WI38 (cell line): ENCODE results near the gene SEC61B.

ENCODE experiments used
- H3K4me3 ChIP-seq: 2 replicates; pipeline ENCODE4 v1.5.1; 2011; ENCODE audit warnings: low read depth, mild to moderate bottlenecking, control low read depth, low read length
- TF ChIP-seq, protein P1 (sequence below): IDR thresholded peaks from 2 replicates; pipeline ENCODE4 v1.5.1; 2012; ENCODE audit warnings: low read depth, mild to moderate bottlenecking, control low read depth, low read length

The SEC61B gene

DNA sequence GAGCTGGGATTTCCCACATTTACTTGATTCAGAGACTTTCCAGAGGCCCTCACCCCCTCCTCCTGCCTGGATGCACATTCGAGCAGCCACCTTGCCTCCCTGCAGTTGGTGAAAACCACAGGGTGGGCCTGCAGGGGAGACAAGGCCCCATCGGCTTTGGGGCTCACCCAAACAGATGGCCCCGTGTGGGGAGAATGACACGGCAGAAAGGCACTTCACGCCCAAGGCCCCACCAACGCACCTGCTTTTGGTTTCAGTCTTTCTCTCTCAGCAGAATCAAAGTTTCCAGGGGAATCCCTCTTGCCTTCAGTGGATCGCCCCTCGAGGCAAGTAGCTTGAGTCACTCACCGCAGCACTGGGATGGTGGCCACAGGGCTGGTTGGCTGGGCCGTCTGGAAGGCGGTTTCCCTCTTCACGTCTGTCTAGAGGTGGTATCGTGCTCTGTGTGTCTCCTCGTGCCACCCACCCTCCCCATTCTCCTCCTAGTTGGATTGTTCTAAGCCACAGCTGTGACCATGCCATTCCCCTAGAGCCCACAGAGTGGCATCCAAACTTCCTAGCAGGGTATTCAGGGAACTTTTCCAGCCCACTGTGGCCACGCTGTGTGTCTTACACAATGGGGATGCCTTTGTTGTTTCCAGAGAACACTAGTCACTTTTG is 31.8 kb downstream of the SEC61B start:
- TF ChIP-seq, protein P1, sequence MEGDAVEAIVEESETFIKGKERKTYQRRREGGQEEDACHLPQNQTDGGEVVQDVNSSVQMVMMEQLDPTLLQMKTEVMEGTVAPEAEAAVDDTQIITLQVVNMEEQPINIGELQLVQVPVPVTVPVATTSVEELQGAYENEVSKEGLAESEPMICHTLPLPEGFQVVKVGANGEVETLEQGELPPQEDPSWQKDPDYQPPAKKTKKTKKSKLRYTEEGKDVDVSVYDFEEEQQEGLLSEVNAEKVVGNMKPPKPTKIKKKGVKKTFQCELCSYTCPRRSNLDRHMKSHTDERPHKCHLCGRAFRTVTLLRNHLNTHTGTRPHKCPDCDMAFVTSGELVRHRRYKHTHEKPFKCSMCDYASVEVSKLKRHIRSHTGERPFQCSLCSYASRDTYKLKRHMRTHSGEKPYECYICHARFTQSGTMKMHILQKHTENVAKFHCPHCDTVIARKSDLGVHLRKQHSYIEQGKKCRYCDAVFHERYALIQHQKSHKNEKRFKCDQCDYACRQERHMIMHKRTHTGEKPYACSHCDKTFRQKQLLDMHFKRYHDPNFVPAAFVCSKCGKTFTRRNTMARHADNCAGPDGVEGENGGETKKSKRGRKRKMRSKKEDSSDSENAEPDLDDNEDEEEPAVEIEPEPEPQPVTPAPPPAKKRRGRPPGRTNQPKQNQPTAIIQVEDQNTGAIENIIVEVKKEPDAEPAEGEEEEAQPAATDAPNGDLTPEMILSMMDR: no peak
- no peak overlapping the region for H3K4me3 ChIP-seq

DNA sequence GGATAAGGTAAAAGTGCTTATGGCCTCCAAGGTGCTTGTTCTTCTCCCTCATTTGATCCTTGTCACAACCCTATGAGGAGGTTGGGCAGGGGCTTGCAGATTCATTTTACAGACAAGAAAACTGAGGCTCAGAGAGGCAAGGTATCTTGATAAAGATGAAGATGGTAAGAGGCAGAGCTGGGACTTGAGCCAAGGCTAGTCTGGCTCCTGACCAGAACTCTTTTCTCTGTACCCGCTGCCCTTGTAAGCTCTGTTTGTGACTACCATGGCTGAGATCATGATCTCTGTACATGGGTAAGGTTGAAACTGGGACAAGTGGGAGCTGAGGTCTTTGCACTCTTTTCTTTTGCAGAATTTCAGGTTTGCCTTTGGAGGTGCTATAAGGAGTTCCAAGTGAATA is 33.6 kb downstream of the SEC61B start:
- H3K4me3 ChIP-seq: no peak overlapping the region
- TF ChIP-seq, protein P1: no peak

DNA sequence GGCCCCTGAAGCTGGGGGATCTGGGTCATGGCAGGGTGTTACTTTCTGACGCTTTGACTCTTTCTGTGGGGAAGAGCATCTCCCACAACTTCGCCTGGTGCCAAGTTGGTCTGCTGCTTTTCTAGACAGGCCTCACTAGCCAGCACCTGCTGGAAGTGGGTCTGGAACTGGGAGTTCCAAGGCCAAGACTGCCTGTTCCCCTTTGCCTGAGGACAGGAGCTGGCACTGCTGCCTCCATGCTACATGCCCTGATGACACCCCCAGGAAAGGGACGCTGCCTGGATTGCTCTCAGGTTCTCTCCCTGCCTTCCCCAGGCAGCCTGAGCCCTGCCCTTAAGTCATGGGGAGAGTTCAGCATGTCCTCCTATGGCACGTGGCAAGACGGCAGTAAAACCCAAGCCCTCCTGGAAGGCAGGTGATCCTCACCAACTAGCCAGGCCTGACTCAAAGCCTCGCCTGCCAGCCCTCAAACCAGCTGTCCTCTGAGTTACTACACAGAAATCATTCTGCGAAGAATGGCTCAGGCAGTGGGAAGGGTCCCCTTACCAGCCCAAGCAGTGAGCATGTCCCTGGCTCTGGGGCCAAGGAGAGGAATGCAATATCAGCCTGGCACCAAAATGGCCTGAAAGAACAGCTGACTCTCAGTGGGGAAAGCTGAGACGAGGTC is 35.8 kb downstream of the SEC61B start:
- no peak overlapping the region for H3K4me3 ChIP-seq
- TF ChIP-seq, protein P1: no peak

DNA sequence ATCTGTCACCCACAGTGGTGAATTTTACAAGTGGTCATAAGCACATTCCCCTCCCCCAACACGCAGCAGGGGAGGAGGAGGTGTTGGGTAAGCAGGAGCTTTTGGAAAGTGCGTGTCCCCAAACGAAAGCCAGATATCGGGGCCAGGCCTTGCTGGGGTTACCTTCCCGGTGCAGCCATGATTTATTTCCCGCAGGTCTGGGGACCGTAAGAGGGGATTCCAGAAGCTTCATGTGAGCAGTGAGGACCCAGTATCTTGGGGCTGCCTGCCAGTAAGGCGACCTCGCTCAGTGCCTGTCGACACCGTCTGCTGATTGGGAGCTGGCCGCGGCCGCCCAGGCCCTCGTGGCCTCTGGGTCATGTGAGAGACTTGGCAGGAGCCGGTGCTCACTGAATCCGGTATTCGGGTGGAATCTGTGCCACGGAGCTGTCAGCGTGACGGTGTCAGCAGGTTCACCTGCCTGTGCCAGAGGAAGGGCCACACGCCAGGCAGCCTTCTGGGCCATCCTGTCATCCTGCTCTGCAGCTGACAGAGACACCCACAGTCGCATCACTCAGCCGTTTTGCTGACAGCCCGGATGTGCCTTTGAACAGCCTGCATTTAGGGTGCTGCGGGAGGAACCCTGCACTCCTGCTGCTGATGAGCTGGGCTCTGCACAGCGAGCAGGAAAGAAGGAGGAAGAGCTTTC is 37.3 kb downstream of the SEC61B start:
- H3K4me3 ChIP-seq: no peak overlapping the region
- TF ChIP-seq, protein P1: no peak

DNA sequence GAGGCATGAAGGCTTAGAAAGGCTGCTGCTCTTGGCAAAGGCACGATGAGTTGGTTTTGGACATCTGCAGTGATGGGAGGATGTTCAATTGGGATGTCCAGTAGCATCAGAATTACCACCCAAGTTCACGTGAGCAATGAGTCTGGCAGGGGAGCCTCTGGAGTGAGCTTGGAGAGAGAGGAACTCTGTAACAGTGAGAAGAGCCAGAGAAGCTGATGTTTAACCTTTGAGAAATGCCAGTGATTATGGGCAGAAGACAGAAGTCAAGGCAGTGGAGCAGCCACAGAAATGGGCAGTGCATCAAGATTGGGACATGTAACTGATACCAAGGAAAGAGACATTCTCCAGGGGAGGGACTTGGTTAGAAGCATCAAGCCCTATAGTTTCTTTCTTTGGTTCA is 39.8 kb downstream of the SEC61B start:
- TF ChIP-seq, protein P1: no peak
- no peak overlapping the region for H3K4me3 ChIP-seq

DNA sequence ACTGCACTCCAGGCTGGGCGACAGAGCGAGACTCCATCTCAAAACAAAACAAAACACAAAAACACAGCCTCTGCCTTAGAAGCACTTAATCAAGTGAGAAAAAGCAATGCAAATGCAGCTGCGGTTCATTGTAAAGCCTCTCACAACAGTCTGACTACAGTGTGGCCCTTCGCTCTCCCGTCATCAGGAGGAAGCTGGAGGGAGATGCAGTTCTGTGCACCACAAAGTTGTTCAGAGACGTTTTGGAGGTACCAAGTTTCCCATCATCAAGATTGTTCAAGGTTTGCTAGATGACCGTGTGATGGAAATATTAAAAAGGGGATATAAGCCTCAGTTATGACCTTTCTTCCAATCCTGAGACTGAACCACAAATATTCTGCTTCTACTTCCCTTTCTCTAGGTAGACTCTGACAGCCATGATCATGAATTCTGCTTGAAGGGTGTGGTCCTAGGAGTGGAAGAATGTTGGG is 40.9 kb downstream of the SEC61B start:
- TF ChIP-seq, protein P1: no peak
- no peak overlapping the region for H3K4me3 ChIP-seq
